ENCODE measurements around the gene SDCCAG8.

DNA sequence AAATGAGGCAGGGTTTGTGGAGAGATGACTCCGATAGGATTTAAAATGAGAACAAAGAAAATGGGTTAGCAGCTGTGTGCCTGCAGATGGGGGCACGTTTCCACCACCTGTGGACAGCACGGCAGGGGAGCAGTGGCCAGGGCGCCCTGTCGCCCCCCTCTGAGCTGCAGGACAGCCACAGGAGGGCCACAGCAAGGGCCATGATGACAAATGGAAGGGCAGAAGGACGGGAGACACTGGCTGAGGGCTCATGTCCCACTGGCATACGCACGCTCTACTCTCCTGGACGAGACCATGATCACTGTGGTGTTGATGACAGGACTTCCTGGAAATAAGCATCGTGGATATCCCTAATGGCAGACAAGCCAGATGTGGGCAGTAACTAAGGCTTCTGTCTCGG, 241.0 kb downstream of the SDCCAG8 start:
- TF ChIP-seq CTCF (IDR thresholded peaks at IDR 0.05) (no peak), ZFX (IDR thresholded peaks at IDR 0.05; ENCODE audit: borderline replicate concordance) (no peak)
